HepG2 (cell line): ENCODE data around the gene ELF2. TPM values are rescaled to one million over a fixed set of nuclear protein-coding genes. Genes with fewer than 3 reads are reported as not detected.

ENCODE experiments used
- ARID2 ChIP-seq: sonication (generic); formaldehyde crosslinking; IDR thresholded peaks from 2 replicates; pipeline ENCODE4 v1.8.1; 2022; ENCODE audit warnings: mild to moderate bottlenecking, missing genetic modification reagents, borderline replicate concordance
- ATRX ChIP-seq: sonication (generic); formaldehyde crosslinking; IDR thresholded peaks from 2 replicates; pipeline ENCODE4 v1.4.0; 2020; ENCODE audit warnings: missing genetic modification reagents, borderline replicate concordance
- CBX1 ChIP-seq: IDR thresholded peaks from one replicate; pipeline ENCODE4 v1.6.1; 2016; ENCODE audit warnings: antibody characterized with exemption, low read depth
- CCDC6 ChIP-seq: sonication (generic); formaldehyde crosslinking; IDR thresholded peaks from 2 replicates; pipeline ENCODE4 v1.8.1; 2022; ENCODE audit warnings: mild to moderate bottlenecking, missing genetic modification reagents, moderate library complexity
- CHCHD3 ChIP-seq: sonication (generic); formaldehyde crosslinking; IDR thresholded peaks from 2 replicates; pipeline ENCODE4 v1.8.0; 2022; ENCODE audit warnings: mild to moderate bottlenecking, missing genetic modification reagents, moderate library complexity
- EED ChIP-seq: sonication (generic); formaldehyde crosslinking; IDR thresholded peaks from 2 replicates; pipeline ENCODE4 v1.5.0; 2020; ENCODE audit warnings: mild to moderate bottlenecking, missing genetic modification reagents
- HNRNPLL ChIP-seq: fragments of 200-400 bp; formaldehyde crosslinking; IDR thresholded peaks from 2 replicates; pipeline ENCODE4 v1.6.1; 2017; ENCODE audit warnings: mild to moderate bottlenecking, low read depth, low read length; ENCODE audit not compliant: poor library complexity, severe bottlenecking
- NCOA2 ChIP-seq: sonication (generic); formaldehyde crosslinking; IDR thresholded peaks from 2 replicates; pipeline ENCODE4 v1.8.0; 2022; ENCODE audit warnings: inconsistent platforms
- SOX5 ChIP-seq: IDR thresholded peaks from 2 replicates; pipeline ENCODE4 v1.6.1; 2016; ENCODE audit warnings: borderline replicate concordance
- ZNF20 ChIP-seq: sonication (generic); formaldehyde crosslinking; IDR thresholded peaks from 2 replicates; pipeline ENCODE4 v1.4.0; 2020; ENCODE audit warnings: mild to moderate bottlenecking, moderate library complexity, missing genetic modification reagents
- ZNF501 ChIP-seq: sonication (generic); formaldehyde crosslinking; IDR thresholded peaks from 2 replicates; pipeline ENCODE4 v1.5.1; 2020; ENCODE audit warnings: mild to moderate bottlenecking, moderate library complexity, missing genetic modification reagents
- ZNF552 ChIP-seq: sonication (generic); formaldehyde crosslinking; IDR thresholded peaks from 2 replicates; pipeline ENCODE4 v1.9.0; 2022; ENCODE audit warnings: missing genetic modification reagents, mild to moderate bottlenecking, borderline replicate concordance
- ZNF572 ChIP-seq: sonication (generic); formaldehyde crosslinking; IDR thresholded peaks from 2 replicates; pipeline ENCODE4 v1.5.1; 2020; ENCODE audit warnings: mild to moderate bottlenecking, missing genetic modification reagents
- ZNF616 ChIP-seq: sonication (generic); formaldehyde crosslinking; IDR thresholded peaks from 2 replicates; pipeline ENCODE4 v1.5.0; 2020; ENCODE audit warnings: low read depth, mild to moderate bottlenecking, missing genetic modification reagents
- ZNF674 ChIP-seq: sonication (generic); formaldehyde crosslinking; IDR thresholded peaks from 2 replicates; pipeline ENCODE4 v1.5.0; 2020; ENCODE audit warnings: low read depth, mild to moderate bottlenecking, missing genetic modification reagents
- polyA plus RNA-seq, 8 experiments: library from polyadenylated mRNA; depleted of rRNA in 3 of 8; stranded (reverse) in 7 of 8; unstranded in 1 of 8; fragments of >200 nt; fragmentation: Illumina TruSeq in 4 of 8; extraction: Trizol in 4 of 8; gene quantifications; 2 replicates each; pipeline versions ENCODE4 v1.2.1 to v1.2.3, GENCODE V29; 2011 to 2016; ENCODE audit warnings: low read depth in 4 of 8, missing spikeins in 1 of 8, mixed read lengths in 1 of 8; ENCODE audit not compliant: insufficient read depth in 1 of 8
- total RNA-seq, 5 experiments: library from RNA; depleted of rRNA; stranded (reverse); fragments of >200 nt; fragmentation: Illumina TruSeq; extraction: Trizol; gene quantifications; 2 replicates each; pipeline ENCODE4 v1.2.3, GENCODE V29; 2016; ENCODE audit warnings: low read depth in 1 of 5
- TF ChIP-seq, protein P1 (sequence below): IDR thresholded peaks from 2 replicates; pipeline ENCODE4 v1.6.1; 2016; ENCODE audit warnings: mild to moderate bottlenecking, missing biosample characterization, missing genetic modification reagents
- TF ChIP-seq, protein P2 (sequence below): sonication (generic); formaldehyde crosslinking; IDR thresholded peaks from 2 replicates; pipeline ENCODE4 v1.4.0; 2020; ENCODE audit warnings: missing genetic modification reagents
- TF ChIP-seq, protein P3 (sequence below): sonication (generic); formaldehyde crosslinking; IDR thresholded peaks from 2 replicates; pipeline ENCODE4 v1.4.0; 2020; ENCODE audit warnings: missing genetic modification reagents
- TF ChIP-seq, protein P4 (sequence below): sonication (generic); formaldehyde crosslinking; IDR thresholded peaks from 2 replicates; pipeline ENCODE4 v1.4.0; 2020; ENCODE audit warnings: missing genetic modification reagents
- TF ChIP-seq, protein P5 (sequence below): sonication (generic); formaldehyde crosslinking; IDR thresholded peaks from 2 replicates; pipeline ENCODE4 v1.4.0; 2020; ENCODE audit warnings: low read depth, mild to moderate bottlenecking, missing genetic modification reagents

Gene ELF2
- total and polyA plus RNA-seq, 2 of the 13 experiments (the other 11 are each of a cell fraction or from before 2014, with no cell fraction given) = 28.6 to 35.4 TPM

DNA sequence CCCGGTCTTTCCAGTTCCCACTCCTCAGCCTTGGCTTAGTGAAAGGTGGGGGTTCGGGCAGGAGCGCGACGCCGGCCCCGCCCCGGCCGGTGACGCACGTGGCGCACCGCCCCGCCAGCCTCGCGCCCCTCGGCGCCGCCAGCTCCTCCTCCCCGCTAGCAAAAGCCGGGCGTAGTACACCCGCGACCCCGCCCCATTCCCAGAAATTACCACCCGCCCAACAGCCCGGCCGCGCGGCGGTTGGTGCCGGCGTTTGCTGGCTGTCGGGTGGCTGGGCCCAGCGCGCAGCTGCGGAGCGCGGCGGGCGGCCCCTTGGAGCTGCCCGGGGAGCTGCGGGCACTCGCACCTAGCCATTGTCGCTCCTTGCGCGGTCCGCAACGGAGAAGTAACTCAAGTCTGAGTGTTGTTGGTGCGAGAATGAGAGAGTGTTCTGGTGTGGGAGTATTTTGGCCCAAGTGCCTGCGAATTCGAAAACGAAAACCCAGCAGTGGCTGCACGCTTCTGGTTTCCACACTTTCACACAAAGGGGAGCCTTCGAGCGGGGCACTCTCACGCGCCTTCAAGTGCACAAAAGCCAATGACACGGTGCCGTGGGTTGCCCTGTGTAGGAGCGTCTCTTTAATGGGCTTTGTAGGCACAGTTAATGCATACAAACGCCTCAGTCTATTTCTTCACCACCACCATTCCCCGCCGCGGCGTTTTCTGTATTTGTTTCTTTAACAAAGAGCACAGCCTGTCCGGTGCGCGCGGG, 1.0 kb upstream of the ELF2 start (continued):
- peak; percentile 86 for TF ChIP-seq HNRNPLL
- no peak for TF ChIP-seq ATRX (CRISPR knock-in tag)
- TF ChIP-seq EED (CRISPR knock-in tag) = peak; percentile 48
- TF ChIP-seq, protein P1, sequence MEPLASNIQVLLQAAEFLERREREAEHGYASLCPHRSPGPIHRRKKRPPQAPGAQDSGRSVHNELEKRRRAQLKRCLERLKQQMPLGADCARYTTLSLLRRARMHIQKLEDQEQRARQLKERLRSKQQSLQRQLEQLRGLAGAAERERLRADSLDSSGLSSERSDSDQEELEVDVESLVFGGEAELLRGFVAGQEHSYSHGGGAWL = peak; percentile 37; the same call in 1 of the 2 replicates
- TF ChIP-seq, protein P2, sequence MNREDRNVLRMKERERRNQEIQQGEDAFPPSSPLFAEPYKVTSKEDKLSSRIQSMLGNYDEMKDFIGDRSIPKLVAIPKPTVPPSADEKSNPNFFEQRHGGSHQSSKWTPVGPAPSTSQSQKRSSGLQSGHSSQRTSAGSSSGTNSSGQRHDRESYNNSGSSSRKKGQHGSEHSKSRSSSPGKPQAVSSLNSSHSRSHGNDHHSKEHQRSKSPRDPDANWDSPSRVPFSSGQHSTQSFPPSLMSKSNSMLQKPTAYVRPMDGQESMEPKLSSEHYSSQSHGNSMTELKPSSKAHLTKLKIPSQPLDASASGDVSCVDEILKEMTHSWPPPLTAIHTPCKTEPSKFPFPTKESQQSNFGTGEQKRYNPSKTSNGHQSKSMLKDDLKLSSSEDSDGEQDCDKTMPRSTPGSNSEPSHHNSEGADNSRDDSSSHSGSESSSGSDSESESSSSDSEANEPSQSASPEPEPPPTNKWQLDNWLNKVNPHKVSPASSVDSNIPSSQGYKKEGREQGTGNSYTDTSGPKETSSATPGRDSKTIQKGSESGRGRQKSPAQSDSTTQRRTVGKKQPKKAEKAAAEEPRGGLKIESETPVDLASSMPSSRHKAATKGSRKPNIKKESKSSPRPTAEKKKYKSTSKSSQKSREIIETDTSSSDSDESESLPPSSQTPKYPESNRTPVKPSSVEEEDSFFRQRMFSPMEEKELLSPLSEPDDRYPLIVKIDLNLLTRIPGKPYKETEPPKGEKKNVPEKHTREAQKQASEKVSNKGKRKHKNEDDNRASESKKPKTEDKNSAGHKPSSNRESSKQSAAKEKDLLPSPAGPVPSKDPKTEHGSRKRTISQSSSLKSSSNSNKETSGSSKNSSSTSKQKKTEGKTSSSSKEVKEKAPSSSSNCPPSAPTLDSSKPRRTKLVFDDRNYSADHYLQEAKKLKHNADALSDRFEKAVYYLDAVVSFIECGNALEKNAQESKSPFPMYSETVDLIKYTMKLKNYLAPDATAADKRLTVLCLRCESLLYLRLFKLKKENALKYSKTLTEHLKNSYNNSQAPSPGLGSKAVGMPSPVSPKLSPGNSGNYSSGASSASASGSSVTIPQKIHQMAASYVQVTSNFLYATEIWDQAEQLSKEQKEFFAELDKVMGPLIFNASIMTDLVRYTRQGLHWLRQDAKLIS (CRISPR knock-in tag) = no peak
- TF ChIP-seq, protein P3, sequence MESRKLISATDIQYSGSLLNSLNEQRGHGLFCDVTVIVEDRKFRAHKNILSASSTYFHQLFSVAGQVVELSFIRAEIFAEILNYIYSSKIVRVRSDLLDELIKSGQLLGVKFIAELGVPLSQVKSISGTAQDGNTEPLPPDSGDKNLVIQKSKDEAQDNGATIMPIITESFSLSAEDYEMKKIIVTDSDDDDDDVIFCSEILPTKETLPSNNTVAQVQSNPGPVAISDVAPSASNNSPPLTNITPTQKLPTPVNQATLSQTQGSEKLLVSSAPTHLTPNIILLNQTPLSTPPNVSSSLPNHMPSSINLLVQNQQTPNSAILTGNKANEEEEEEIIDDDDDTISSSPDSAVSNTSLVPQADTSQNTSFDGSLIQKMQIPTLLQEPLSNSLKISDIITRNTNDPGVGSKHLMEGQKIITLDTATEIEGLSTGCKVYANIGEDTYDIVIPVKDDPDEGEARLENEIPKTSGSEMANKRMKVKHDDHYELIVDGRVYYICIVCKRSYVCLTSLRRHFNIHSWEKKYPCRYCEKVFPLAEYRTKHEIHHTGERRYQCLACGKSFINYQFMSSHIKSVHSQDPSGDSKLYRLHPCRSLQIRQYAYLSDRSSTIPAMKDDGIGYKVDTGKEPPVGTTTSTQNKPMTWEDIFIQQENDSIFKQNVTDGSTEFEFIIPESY (CRISPR knock-in tag) = no peak
- TF ChIP-seq ARID2 (CRISPR knock-in tag) = no peak
- TF ChIP-seq SOX5 (CRISPR knock-in tag) = 0 out of 2 replicates have a peak, but pooled peaks have one; percentile 6
- peak; percentile 64; the same call in 1 of the 2 replicates for TF ChIP-seq ZNF552
- TF ChIP-seq ZNF674 (CRISPR knock-in tag) = peak; percentile 65; the same call in 1 of the 2 replicates
- TF ChIP-seq NCOA2 (CRISPR knock-in tag) = no peak
- TF ChIP-seq, protein P4, sequence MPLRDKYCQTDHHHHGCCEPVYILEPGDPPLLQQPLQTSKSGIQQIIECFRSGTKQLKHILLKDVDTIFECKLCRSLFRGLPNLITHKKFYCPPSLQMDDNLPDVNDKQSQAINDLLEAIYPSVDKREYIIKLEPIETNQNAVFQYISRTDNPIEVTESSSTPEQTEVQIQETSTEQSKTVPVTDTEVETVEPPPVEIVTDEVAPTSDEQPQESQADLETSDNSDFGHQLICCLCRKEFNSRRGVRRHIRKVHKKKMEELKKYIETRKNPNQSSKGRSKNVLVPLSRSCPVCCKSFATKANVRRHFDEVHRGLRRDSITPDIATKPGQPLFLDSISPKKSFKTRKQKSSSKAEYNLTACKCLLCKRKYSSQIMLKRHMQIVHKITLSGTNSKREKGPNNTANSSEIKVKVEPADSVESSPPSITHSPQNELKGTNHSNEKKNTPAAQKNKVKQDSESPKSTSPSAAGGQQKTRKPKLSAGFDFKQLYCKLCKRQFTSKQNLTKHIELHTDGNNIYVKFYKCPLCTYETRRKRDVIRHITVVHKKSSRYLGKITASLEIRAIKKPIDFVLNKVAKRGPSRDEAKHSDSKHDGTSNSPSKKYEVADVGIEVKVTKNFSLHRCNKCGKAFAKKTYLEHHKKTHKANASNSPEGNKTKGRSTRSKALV = peak; percentile 99
- TF ChIP-seq ZNF616 = no peak
- TF ChIP-seq CCDC6 (CRISPR knock-in tag) = peak; percentile 87; the same call in 1 of the 2 replicates
- TF ChIP-seq, protein P5, sequence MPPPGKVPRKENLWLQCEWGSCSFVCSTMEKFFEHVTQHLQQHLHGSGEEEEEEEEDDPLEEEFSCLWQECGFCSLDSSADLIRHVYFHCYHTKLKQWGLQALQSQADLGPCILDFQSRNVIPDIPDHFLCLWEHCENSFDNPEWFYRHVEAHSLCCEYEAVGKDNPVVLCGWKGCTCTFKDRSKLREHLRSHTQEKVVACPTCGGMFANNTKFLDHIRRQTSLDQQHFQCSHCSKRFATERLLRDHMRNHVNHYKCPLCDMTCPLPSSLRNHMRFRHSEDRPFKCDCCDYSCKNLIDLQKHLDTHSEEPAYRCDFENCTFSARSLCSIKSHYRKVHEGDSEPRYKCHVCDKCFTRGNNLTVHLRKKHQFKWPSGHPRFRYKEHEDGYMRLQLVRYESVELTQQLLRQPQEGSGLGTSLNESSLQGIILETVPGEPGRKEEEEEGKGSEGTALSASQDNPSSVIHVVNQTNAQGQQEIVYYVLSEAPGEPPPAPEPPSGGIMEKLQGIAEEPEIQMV (CRISPR knock-in tag) = no peak
- TF ChIP-seq CBX1 = no peak
- no peak for TF ChIP-seq ZNF20 (CRISPR knock-in tag)
- TF ChIP-seq ZNF572 (CRISPR knock-in tag) = no peak
- no peak for TF ChIP-seq CHCHD3 (CRISPR knock-in tag)
- TF ChIP-seq ZNF501 (CRISPR knock-in tag) = peak; percentile 63; the same call in 1 of the 2 replicates
